SK-N-SH treated with all-trans-retinoic acid at 6 μM for 48 hours (cell line): Measurements from ENCODE around the gene STK11.

Source experiments
- ATAC-seq: fragments of 200-7000 bp; cut with Tn5 transposase; 3 replicates; pipeline ENCODE4 v1.9.1; 2020; ENCODE audit warnings: mild to moderate bottlenecking, moderate library complexity
- ARNTL ChIP-seq: fragments of 450-650 bp; formaldehyde crosslinking; IDR thresholded peaks from 2 replicates; pipeline ENCODE4 v1.5.0; 2020; ENCODE audit warnings: low read depth, mild to moderate bottlenecking, moderate library complexity, borderline replicate concordance
- BACH2 ChIP-seq: fragments of 250-450 bp; sonication (Bioruptor Pico); IDR thresholded peaks from 2 replicates; pipeline ENCODE4 v1.9.0; 2021; ENCODE audit warnings: mild to moderate bottlenecking, borderline replicate concordance
- CREB5 ChIP-seq: fragments of 250-450 bp; sonication (Bioruptor Pico); IDR thresholded peaks from 2 replicates; pipeline ENCODE4 v1.5.1; 2020; ENCODE audit warnings: low read depth, mild to moderate bottlenecking, moderate library complexity
- CSDC2 ChIP-seq: fragments of 250-450 bp; sonication (Bioruptor Pico); IDR thresholded peaks from 2 replicates; pipeline ENCODE4 v1.5.0; 2020; ENCODE audit warnings: mild to moderate bottlenecking, moderate library complexity
- CSRNP3 ChIP-seq: fragments of 250-450 bp; sonication (Bioruptor Pico); IDR thresholded peaks from 2 replicates; pipeline ENCODE4 v1.5.1; 2021; ENCODE audit warnings: mild to moderate bottlenecking, moderate library complexity
- ESRRG ChIP-seq: fragments of 250-450 bp; sonication (Bioruptor Pico); IDR thresholded peaks from 2 replicates; pipeline ENCODE4 v1.6.1; 2021; ENCODE audit warnings: mild to moderate bottlenecking
- GLIS3 ChIP-seq: fragments of 250-450 bp; sonication (Bioruptor Pico); IDR thresholded peaks from 2 replicates; pipeline ENCODE4 v1.5.0; 2020; ENCODE audit warnings: mild to moderate bottlenecking, moderate library complexity
- ISL1 ChIP-seq: fragments of 250-450 bp; sonication (Bioruptor Pico); IDR thresholded peaks from 2 replicates; pipeline ENCODE4 v2.1.2; 2022; ENCODE audit warnings: mild to moderate bottlenecking, moderate library complexity
- OSR1 ChIP-seq: fragments of 250-450 bp; sonication (Bioruptor Pico); IDR thresholded peaks from 2 replicates; pipeline ENCODE4 v1.8.0; 2022; ENCODE audit warnings: moderate library complexity, mild to moderate bottlenecking, inconsistent platforms
- PATZ1 ChIP-seq: fragments of 250-450 bp; sonication (Bioruptor Pico); IDR thresholded peaks from 2 replicates; pipeline ENCODE4 v1.8.0; 2020; ENCODE audit warnings: mild to moderate bottlenecking, moderate library complexity, borderline replicate concordance
- POU6F1 ChIP-seq: fragments of 250-450 bp; sonication (Bioruptor Pico); IDR thresholded peaks from 2 replicates; pipeline ENCODE4 v1.8.0; 2021; ENCODE audit warnings: low read depth, mild to moderate bottlenecking, moderate library complexity, borderline replicate concordance
- PPARA ChIP-seq: fragments of 250-450 bp; sonication (Bioruptor Pico); IDR thresholded peaks from 2 replicates; pipeline ENCODE4 v1.5.0; 2020; ENCODE audit warnings: mild to moderate bottlenecking, borderline replicate concordance
- RARB ChIP-seq: fragments of 250-450 bp; sonication (Bioruptor Pico); IDR thresholded peaks from 2 replicates; pipeline ENCODE4 v1.8.0; 2021; ENCODE audit warnings: mild to moderate bottlenecking, moderate library complexity
- SNAI2 ChIP-seq: fragments of 250-450 bp; sonication (Bioruptor Pico); IDR thresholded peaks from 2 replicates; pipeline ENCODE4 v1.5.0; 2020; ENCODE audit warnings: mild to moderate bottlenecking, moderate library complexity
- TCF4 ChIP-seq: fragments of 250-450 bp; sonication (Bioruptor Pico); IDR thresholded peaks from 2 replicates; pipeline ENCODE4 v1.8.0; 2021; ENCODE audit warnings: mild to moderate bottlenecking, moderate library complexity, borderline replicate concordance
- TOX ChIP-seq: fragments of 250-450 bp; sonication (Bioruptor Pico); IDR thresholded peaks from 2 replicates; pipeline ENCODE4 v1.8.0; 2021; ENCODE audit warnings: mild to moderate bottlenecking, moderate library complexity, borderline replicate concordance
- TSHZ2 ChIP-seq: fragments of 250-450 bp; sonication (Bioruptor Pico); IDR thresholded peaks from 2 replicates; pipeline ENCODE4 v1.5.0; 2020; ENCODE audit warnings: mild to moderate bottlenecking, moderate library complexity
- ZFP3 ChIP-seq: fragments of 250-450 bp; sonication (Bioruptor Pico); IDR thresholded peaks from 2 replicates; pipeline ENCODE4 v1.5.0; 2020; ENCODE audit warnings: mild to moderate bottlenecking, moderate library complexity
- ZFP30 ChIP-seq: fragments of 450-650 bp; formaldehyde crosslinking; IDR thresholded peaks from 2 replicates; pipeline ENCODE4 v1.5.0; 2022; ENCODE audit warnings: mild to moderate bottlenecking, moderate library complexity
- ZNF565 ChIP-seq: fragments of 450-650 bp; formaldehyde crosslinking; conservative IDR thresholded peaks from 2 replicates; pipeline ENCODE4 v1.5.0; 2020; ENCODE audit warnings: low read depth, mild to moderate bottlenecking, moderate library complexity
- ZNF70 ChIP-seq: fragments of 450-650 bp; formaldehyde crosslinking; IDR thresholded peaks from 2 replicates; pipeline ENCODE4 v1.5.0; 2020; ENCODE audit warnings: mild to moderate bottlenecking, moderate library complexity
- ZNF8 ChIP-seq: fragments of 450-650 bp; formaldehyde crosslinking; IDR thresholded peaks from 2 replicates; pipeline ENCODE4 v1.5.0; 2020; ENCODE audit warnings: mild to moderate bottlenecking, moderate library complexity

The STK11 gene

GRCh38 chr19:1229924-1230782, 24.6 kb downstream of the STK11 start:
- TF ChIP-seq OSR1 (CRISPR knock-in tag), result no peak
- TF ChIP-seq ZFP3 (CRISPR knock-in tag), result no peak
- no peak for TF ChIP-seq ISL1 (CRISPR knock-in tag)
- TF ChIP-seq ZNF8 (CRISPR knock-in tag), result no peak
- no peak for TF ChIP-seq BACH2
- TF ChIP-seq CSDC2 (CRISPR knock-in tag), result no peak
- no peak for TF ChIP-seq ZNF565
- TF ChIP-seq ZNF70 (CRISPR knock-in tag), result no peak
- TF ChIP-seq PATZ1 (CRISPR knock-in tag), result no peak
- no peak for TF ChIP-seq CREB5 (CRISPR knock-in tag)
- TF ChIP-seq ARNTL (CRISPR knock-in tag), result no peak
- TF ChIP-seq GLIS3, result no peak
- no peak for TF ChIP-seq ZFP30
- no peak for TF ChIP-seq TSHZ2 (CRISPR knock-in tag)
- TF ChIP-seq RARB, result no peak
- no peak for TF ChIP-seq TOX (CRISPR knock-in tag)
- TF ChIP-seq ESRRG (CRISPR knock-in tag), result no peak
- TF ChIP-seq POU6F1, result no peak
- TF ChIP-seq TCF4 (CRISPR knock-in tag), result no peak
- TF ChIP-seq SNAI2 (CRISPR knock-in tag), result no peak

GRCh38 chr19:1230783-1231489, 25.4 kb downstream of the STK11 start:
- TF ChIP-seq OSR1 (CRISPR knock-in tag), result no peak
- TF ChIP-seq CSDC2 (CRISPR knock-in tag), result no peak
- no peak for TF ChIP-seq TOX (CRISPR knock-in tag)
- TF ChIP-seq TCF4 (CRISPR knock-in tag), result no peak
- TF ChIP-seq CSRNP3 (CRISPR knock-in tag), result no peak
- TF ChIP-seq PPARA (CRISPR knock-in tag), result no peak
- no peak for TF ChIP-seq ISL1 (CRISPR knock-in tag)
- TF ChIP-seq GLIS3, result no peak
- TF ChIP-seq ZNF70 (CRISPR knock-in tag), result no peak
- TF ChIP-seq SNAI2 (CRISPR knock-in tag), result no peak
- TF ChIP-seq, all 23 proteins: peak for 0
- no peak for ATAC-seq

More at GRCh38 chr19:1229924-1230782, 24.6 kb downstream of the STK11 start:
- ATAC-seq, result no peak
